IPS-20b (cell line): ENCODE data around the gene PEG3.

ENCODE experiments used
- H3K27ac ChIP-seq: one replicate; pipeline ENCODE4 v1.5.1; 2013; ENCODE audit warnings: low read length
- H3K27me3 ChIP-seq: 2 replicates; pipeline ENCODE4 v1.6.1; 2013; ENCODE audit warnings: mild to moderate bottlenecking, low read length, inconsistent platforms; ENCODE audit not compliant: insufficient read depth
- H3K36me3 ChIP-seq: 2 replicates; pipeline ENCODE4 v1.6.1; 2013; ENCODE audit warnings: low read depth, mild to moderate bottlenecking, inconsistent platforms, low read length, moderate library complexity; ENCODE audit not compliant: insufficient read depth
- H3K4me1 ChIP-seq: 2 replicates; pipeline ENCODE4 v1.6.1; 2013; ENCODE audit warnings: mild to moderate bottlenecking, control low read depth, inconsistent platforms, low read length, moderate library complexity; ENCODE audit not compliant: insufficient read depth
- H3K4me3 ChIP-seq: 2 replicates; pipeline ENCODE4 v1.5.1; 2013; ENCODE audit warnings: mild to moderate bottlenecking, low read length, inconsistent platforms
- H3K9ac ChIP-seq: 2 replicates; pipeline ENCODE4 v1.6.1; 2013; ENCODE audit warnings: low read depth, mild to moderate bottlenecking, inconsistent platforms, low read length, moderate library complexity
- H3K9me3 ChIP-seq: 2 replicates; pipeline ENCODE4 v1.6.1; 2013; ENCODE audit warnings: mild to moderate bottlenecking, low read depth, low read length, inconsistent platforms; ENCODE audit not compliant: insufficient read depth

The PEG3 gene

GRCh38 chr19:56840451-56841192 is at the start of gene PEG3, which contains the start of gene ZIM2:
PEG3 (minus strand) TSS chr19:56840726; CDS start chr19:56824655, 16,071 bp downstream.
ZIM2 (minus strand) TSS chr19:56840726; CDS start chr19:56824277, 16,449 bp downstream.
- H3K36me3 ChIP-seq, result no peaks in the 10 kb centered on the region
- H3K27me3 ChIP-seq, result no peaks in the 10 kb centered on the region
- H3K4me3 ChIP-seq, result no peak within 1 kb of the TSS
- H3K4me1 ChIP-seq, result no peaks in the 10 kb centered on the region
- peaks cover 96% of the 10 kb centered on the region for H3K9me3 ChIP-seq
- no peak within 1 kb of the TSS for H3K27ac ChIP-seq
- H3K9ac ChIP-seq, result no peak within 1 kb of the TSS

GRCh38 chr19:56885173-56885985 is 44.9 kb upstream of the PEG3 start:
- H3K4me1 ChIP-seq, result no peaks in the 10 kb centered on the region
- peaks cover 89% of the 10 kb centered on the region for H3K9me3 ChIP-seq
- no peak overlapping the region for H3K4me3 ChIP-seq
- H3K27me3 ChIP-seq, result no peaks in the 10 kb centered on the region
- H3K9ac ChIP-seq, result no peak overlapping the region
- no peak overlapping the region for H3K27ac ChIP-seq
- no peaks in the 10 kb centered on the region for H3K36me3 ChIP-seq

GRCh38 chr19:56884441-56884840 is 43.9 kb upstream of the PEG3 start:
- no peak overlapping the region for H3K9ac ChIP-seq
- no peaks in the 10 kb centered on the region for H3K36me3 ChIP-seq
- H3K4me3 ChIP-seq, result no peak overlapping the region
- H3K27me3 ChIP-seq, result no peaks in the 10 kb centered on the region
- peaks cover 92% of the 10 kb centered on the region for H3K9me3 ChIP-seq
- H3K27ac ChIP-seq, result no peak overlapping the region
- no peaks in the 10 kb centered on the region for H3K4me1 ChIP-seq

GRCh38 chr19:56880592-56881190 is 40.2 kb upstream of the PEG3 start:
- no peak overlapping the region for H3K9ac ChIP-seq
- H3K4me1 ChIP-seq, result no peaks in the 10 kb centered on the region
- no peak overlapping the region for H3K4me3 ChIP-seq
- H3K27me3 ChIP-seq, result no peaks in the 10 kb centered on the region
- H3K36me3 ChIP-seq, result no peaks in the 10 kb centered on the region
- no peak overlapping the region for H3K27ac ChIP-seq
- H3K9me3 ChIP-seq, result peaks cover 89% of the 10 kb centered on the region

- Histone ChIP-seq H3K4me3 (no peak overlapping the region), H3K9ac (no peak overlapping the region), H3K27me3 (no peaks in the 10 kb centered on the region), H3K4me1 (no peaks in the 10 kb centered on the region), H3K27ac (no peak overlapping the region), H3K36me3 (no peaks in the 10 kb centered on the region), H3K9me3 (peaks cover 87% of the 10 kb centered on the region)
Measured at GRCh38 chr19:56877069-56877715, 36.7 kb upstream of the PEG3 start.

- no peaks in the 10 kb centered on the region for H3K27me3 ChIP-seq
- H3K4me1 ChIP-seq, result no peaks in the 10 kb centered on the region
- no peak overlapping the region for H3K9ac ChIP-seq
- H3K9me3 ChIP-seq, result peaks cover 91% of the 10 kb centered on the region
- H3K36me3 ChIP-seq, result no peaks in the 10 kb centered on the region
- H3K27ac ChIP-seq, result no peak overlapping the region
- H3K4me3 ChIP-seq, result no peak overlapping the region
Measured at GRCh38 chr19:56875717-56876116, 35.2 kb upstream of the PEG3 start.

- Histone ChIP-seq H3K4me3 (no peak overlapping the region), H3K4me1 (no peaks in the 10 kb centered on the region), H3K36me3 (no peaks in the 10 kb centered on the region), H3K9me3 (peaks cover 91% of the 10 kb centered on the region), H3K27me3 (no peaks in the 10 kb centered on the region), H3K27ac (no peak overlapping the region), H3K9ac (no peak overlapping the region)
Measured at GRCh38 chr19:56874530-56874929, 34.0 kb upstream of the PEG3 start.

GRCh38 chr19:56873493-56873892 is 33.0 kb upstream of the PEG3 start:
- Histone ChIP-seq H3K36me3 (no peaks in the 10 kb centered on the region), H3K27ac (no peak overlapping the region), H3K9ac (no peak overlapping the region), H3K4me1 (no peaks in the 10 kb centered on the region), H3K9me3 (peaks cover 92% of the 10 kb centered on the region), H3K4me3 (no peak overlapping the region), H3K27me3 (no peaks in the 10 kb centered on the region)

- Histone ChIP-seq H3K9me3 (peaks cover 92% of the 10 kb centered on the region), H3K27me3 (no peaks in the 10 kb centered on the region), H3K27ac (no peak overlapping the region), H3K4me1 (no peaks in the 10 kb centered on the region), H3K36me3 (no peaks in the 10 kb centered on the region), H3K4me3 (no peak overlapping the region), H3K9ac (no peak overlapping the region)
Measured at GRCh38 chr19:56869886-56870285, 29.4 kb upstream of the PEG3 start.

GRCh38 chr19:56868446-56868845 is 27.9 kb upstream of the PEG3 start:
- H3K9me3 ChIP-seq, result peaks cover 91% of the 10 kb centered on the region
- H3K9ac ChIP-seq, result no peak overlapping the region
- H3K4me3 ChIP-seq, result no peak overlapping the region
- no peak overlapping the region for H3K27ac ChIP-seq
- H3K36me3 ChIP-seq, result no peaks in the 10 kb centered on the region
- H3K4me1 ChIP-seq, result no peaks in the 10 kb centered on the region
- no peaks in the 10 kb centered on the region for H3K27me3 ChIP-seq

- Histone ChIP-seq H3K9me3 (peaks cover 97% of the 10 kb centered on the region), H3K27me3 (no peaks in the 10 kb centered on the region), H3K9ac (no peak overlapping the region), H3K4me3 (no peak overlapping the region), H3K4me1 (no peaks in the 10 kb centered on the region), H3K36me3 (no peaks in the 10 kb centered on the region), H3K27ac (no peak overlapping the region)
Measured at GRCh38 chr19:56866538-56866937, 26.0 kb upstream of the PEG3 start.
